NCI-H2196 treated with DMSO at 0.1 percent for 48 hours (cell line): ENCODE results near the gene PIP4K2C.
"Not testable (repeated sequence)": the region's sequence is repeated elsewhere in the genome, so short reads cannot be mapped to it uniquely, and the experiment has no call there.

Source experiments
- DNase-seq: peaks from one replicate; lab custom pipeline; 2025; ENCODE audit not compliant: unreplicated experiment; lab: John Stamatoyannopoulos, UW

PIP4K2C gene

GRCh38 chr12:57609101-57609780 is 18.2 kb downstream of the PIP4K2C start:
- DNase-seq = no peak

- DNase-seq = no peak
Observed at GRCh38 chr12:57609781-57610553, 19.0 kb downstream of the PIP4K2C start.

- DNase-seq = no peak
Observed at GRCh38 chr12:57610554-57611107, 19.6 kb downstream of the PIP4K2C start.

- DNase-seq = no peak
Observed at GRCh38 chr12:57611108-57611826, 20.3 kb downstream of the PIP4K2C start, which contains the start of gene ARHGEF25. Gene ARHGEF25, plus strand, starts transcription at chr12:57611435. Its CDS starts 460 bp downstream, at chr12:57611895.

GRCh38 chr12:57611827-57612710 is 21.1 kb downstream of the PIP4K2C start:
- no peak for DNase-seq

GRCh38 chr12:57612711-57613426 is 21.9 kb downstream of the PIP4K2C start:
- DNase-seq = no peak

- DNase-seq = no peak
Observed at GRCh38 chr12:57613427-57614109, 22.6 kb downstream of the PIP4K2C start.

- DNase-seq = no peak
Observed at GRCh38 chr12:57614178-57614947, 23.4 kb downstream of the PIP4K2C start.

GRCh38 chr12:57614948-57615500 is 24.0 kb downstream of the PIP4K2C start:
- DNase-seq = no peak

GRCh38 chr12:57615637-57616036 is 24.6 kb downstream of the PIP4K2C start:
- no peak for DNase-seq

GRCh38 chr12:57616383-57617101 is 25.6 kb downstream of the PIP4K2C start:
- DNase-seq = no peak

GRCh38 chr12:57617942-57618341 is 26.9 kb downstream of the PIP4K2C start:
- no peak for DNase-seq

GRCh38 chr12:57618431-57618830 is 27.4 kb downstream of the PIP4K2C start:
- not testable (repeated sequence) for DNase-seq

- no peak for DNase-seq
Observed at GRCh38 chr12:57618966-57619433, 28.0 kb downstream of the PIP4K2C start.

GRCh38 chr12:57619434-57620244 is 28.6 kb downstream of the PIP4K2C start:
- no peak for DNase-seq

- no peak for DNase-seq
Observed at GRCh38 chr12:57620245-57620935, 29.4 kb downstream of the PIP4K2C start.
